H1 (cell line): Measurements from ENCODE around the gene RREB1. TPM values are rescaled to one million over a fixed set of nuclear protein-coding genes. Genes with fewer than 3 reads are reported as not detected.

Experiments
- CTCF ChIA-PET: fragments of 300-600 bp; sonication (Branson Sonifier 250); formaldehyde crosslinking; loops from one replicate; lab custom pipeline; 2021; ENCODE audit not compliant: partially characterized antibody; lab: Charles Lee
- POLR2A ChIA-PET: fragments of 300-600 bp; sonication (Branson Sonifier 250); formaldehyde crosslinking; loops from one replicate; lab custom pipeline; 2021; ENCODE audit warnings: inconsistent platforms; ENCODE audit not compliant: partially characterized antibody; lab: Charles Lee
- DNase-seq, 2 experiments: peaks; one replicate each; pipeline versions ENCODE4 v3.0.0 to v3.0.0-alpha.2; 2010 to 2022; ENCODE audit warnings: low spot score in 2 of 2, low read depth in 1 of 2, mixed read lengths in 1 of 2
- FAIRE-seq: peaks from 2 replicates; lab custom pipeline; 2011; peaks lifted over from hg19 to GRCh38; lab: Jason Lieb, UNC
- H2AFZ ChIP-seq: 2 replicates; pipeline ENCODE4 v1.8.1; 2012; ENCODE audit warnings: low read length, inconsistent platforms
- H2AK5ac ChIP-seq: 2 replicates; pipeline ENCODE4 v1.6.1; 2013; ENCODE audit warnings: low read depth, low read length
- H2BK120ac ChIP-seq: replicated peaks from 2 replicates; pipeline ENCODE3; 2013; ENCODE audit warnings: low read depth, low read length, inconsistent platforms
- H2BK12ac ChIP-seq: 2 replicates; pipeline ENCODE4 v1.6.1; 2013; ENCODE audit warnings: low read depth, low read length
- H2BK15ac ChIP-seq: 2 replicates; pipeline ENCODE4 v1.6.1; 2013; ENCODE audit warnings: low read length
- H2BK20ac ChIP-seq: 2 replicates; pipeline ENCODE4 v1.6.1; 2013; ENCODE audit warnings: low read length
- H2BK5ac ChIP-seq: 2 replicates; pipeline ENCODE4 v1.6.1; 2013; ENCODE audit warnings: low read depth, low read length
- H3K14ac ChIP-seq: 2 replicates; pipeline ENCODE4 v1.6.1; 2013; ENCODE audit warnings: inconsistent platforms; ENCODE audit not compliant: insufficient read length
- H3K18ac ChIP-seq: 2 replicates; pipeline ENCODE4 v1.6.1; 2013; ENCODE audit warnings: low read length; ENCODE audit errors: extremely low read depth
- H3K23ac ChIP-seq: 2 replicates; pipeline ENCODE4 v1.6.1; 2013; ENCODE audit warnings: inconsistent platforms; ENCODE audit not compliant: insufficient read length
- H3K23me2 ChIP-seq: 2 replicates; pipeline ENCODE4 v1.6.1; 2013; ENCODE audit warnings: low read depth, low read length
- H3K27ac ChIP-seq: 2 replicates; pipeline ENCODE4 v1.6.1; 2011; ENCODE audit warnings: low read depth, low read length, inconsistent platforms
- H3K27me3 ChIP-seq, 4 experiments: replicated peaks in 1 of 4; 1 replicate in 1 of 4; 2 replicates in 3 of 4; pipeline versions ENCODE4 v1.6.1 to v1.8.1; 2011 to 2013; ENCODE audit warnings: low read length in 3 of 4, mild to moderate bottlenecking in 3 of 4, inconsistent platforms in 2 of 4, mixed read lengths in 2 of 4, moderate library complexity in 1 of 4; ENCODE audit not compliant: control insufficient read depth in 3 of 4, insufficient read depth in 3 of 4; ENCODE audit errors: extremely low read depth in 1 of 4
- H3K36me3 ChIP-seq, 4 experiments: 2 replicates each; pipeline versions ENCODE4 v1.6.1 to v1.8.1; 2011 to 2013; ENCODE audit warnings: mild to moderate bottlenecking in 4 of 4, low read length in 3 of 4, moderate library complexity in 2 of 4, control low read depth in 1 of 4, inconsistent platforms in 1 of 4; ENCODE audit not compliant: insufficient read depth in 4 of 4, control insufficient read depth in 2 of 4
- H3K4ac ChIP-seq: replicated peaks from 2 replicates; pipeline ENCODE3; 2013; ENCODE audit warnings: low read length, low read depth, mixed read lengths, inconsistent platforms; ENCODE audit not compliant: insufficient read length
- H3K4me1 ChIP-seq, 4 experiments: replicated peaks in 1 of 4; 1 replicate in 1 of 4; 2 replicates in 3 of 4; pipeline versions ENCODE4 v1.6.1 to v1.8.1; 2011 to 2013; ENCODE audit warnings: low read length in 3 of 4, inconsistent platforms in 2 of 4, mixed read lengths in 1 of 4; ENCODE audit not compliant: insufficient read depth in 4 of 4, control insufficient read depth in 3 of 4
- H3K4me2 ChIP-seq, 2 experiments: 2 replicates each; pipeline versions ENCODE4 v1.6.1 to v1.8.1; 2011 to 2013; ENCODE audit warnings: low read depth in 2 of 2, low read length in 2 of 2, control low read depth in 1 of 2, inconsistent platforms in 1 of 2, mild to moderate bottlenecking in 1 of 2; ENCODE audit not compliant: insufficient read depth in 1 of 2
- H3K4me3 ChIP-seq, 4 experiments: fragments of 200-600, 300-600 bp in 1 of 4; sonication (generic), shearing (Covaris generic), sonication (Bioruptor Twin) in 1 of 4; 2 replicates each; pipeline versions ENCODE4 v1.5.1 to v1.8.1; 2011 to 2016; ENCODE audit warnings: low read length in 4 of 4, low read depth in 3 of 4, control low read depth in 2 of 4, inconsistent platforms in 2 of 4, mild to moderate bottlenecking in 2 of 4, mixed read lengths in 1 of 4, moderate library complexity in 1 of 4; ENCODE audit not compliant: insufficient read depth in 2 of 4; ENCODE audit errors: extremely low read depth in 1 of 4
- H3K56ac ChIP-seq: replicated peaks from 2 replicates; pipeline ENCODE3; 2013; ENCODE audit warnings: low read depth, mild to moderate bottlenecking, mixed read lengths, low read length, inconsistent platforms; ENCODE audit not compliant: insufficient read length
- H3K79me1 ChIP-seq: 2 replicates; pipeline ENCODE4 v1.6.1; 2013; ENCODE audit warnings: low read depth, low read length, control low read depth
- H3K79me2 ChIP-seq, 2 experiments: 2 replicates each; pipeline versions ENCODE4 v1.6.1 to v1.8.1; 2012 to 2013; ENCODE audit warnings: low read length in 2 of 2, mild to moderate bottlenecking in 2 of 2, inconsistent platforms in 1 of 2; ENCODE audit not compliant: insufficient read depth in 2 of 2, control insufficient read depth in 1 of 2
- H3K9ac ChIP-seq, 4 experiments: replicated peaks in 1 of 4; 1 replicate in 1 of 4; 2 replicates in 3 of 4; pipeline versions ENCODE4 v1.6.1 to v1.8.1; 2011 to 2013; ENCODE audit warnings: low read depth in 3 of 4, low read length in 3 of 4, control low read depth in 2 of 4, mild to moderate bottlenecking in 2 of 4, moderate library complexity in 2 of 4, inconsistent platforms in 1 of 4; ENCODE audit errors: extremely low read depth in 1 of 4
- H3K9me3 ChIP-seq, 2 experiments: 2 replicates each; pipeline versions ENCODE4 v1.6.1 to v1.8.1; 2012 to 2013; ENCODE audit warnings: mild to moderate bottlenecking in 2 of 2, moderate library complexity in 2 of 2, control low read depth in 1 of 2, inconsistent platforms in 1 of 2, low read depth in 1 of 2, low read length in 1 of 2, mixed read lengths in 1 of 2; ENCODE audit not compliant: insufficient read depth in 2 of 2
- H4K20me1 ChIP-seq, 2 experiments: replicated peaks in 1 of 2; 2 replicates each; pipeline versions ENCODE3 to v1.8.1; 2011 to 2013; ENCODE audit warnings: inconsistent platforms in 2 of 2, low read length in 2 of 2, mild to moderate bottlenecking in 1 of 2; ENCODE audit not compliant: insufficient read depth in 2 of 2, control insufficient read depth in 1 of 2
- H4K5ac ChIP-seq: 2 replicates; pipeline ENCODE4 v1.6.1; 2013; ENCODE audit warnings: low read length, low read depth, mixed read lengths, inconsistent platforms; ENCODE audit not compliant: insufficient read length
- H4K8ac ChIP-seq: 2 replicates; pipeline ENCODE4 v1.8.0; 2013; ENCODE audit warnings: mild to moderate bottlenecking, moderate library complexity, low read length, inconsistent platforms; ENCODE audit not compliant: insufficient read depth; ENCODE audit errors: extremely low read depth
- H4K91ac ChIP-seq: replicated peaks from 2 replicates; pipeline ENCODE3; 2013; ENCODE audit warnings: low read length, mixed read lengths, inconsistent platforms; ENCODE audit not compliant: insufficient read length
- ATF2 ChIP-seq: IDR thresholded peaks from 2 replicates; pipeline ENCODE4 v1.6.1; 2012; ENCODE audit warnings: low read length, inconsistent platforms
- BRCA1 ChIP-seq: IDR thresholded peaks from 2 replicates; pipeline ENCODE4 v1.6.1; 2012; ENCODE audit warnings: low read depth, low read length, improper control_type of control experiment
- CEBPB ChIP-seq: IDR thresholded peaks from 2 replicates; pipeline ENCODE4 v1.6.1; 2012; ENCODE audit warnings: low read depth, low read length
- CTBP2 ChIP-seq: IDR thresholded peaks from 2 replicates; pipeline ENCODE4 v1.7.0; 2011; ENCODE audit warnings: borderline replicate concordance, mild to moderate bottlenecking, moderate library complexity, mixed read lengths, low read length; ENCODE audit not compliant: insufficient read depth, insufficient read length
- JUND ChIP-seq: IDR thresholded peaks from 2 replicates; pipeline ENCODE4 v1.6.1; 2011; ENCODE audit warnings: mild to moderate bottlenecking, improper control_type of control experiment, low read length
- KDM4A ChIP-seq: IDR thresholded peaks from one replicate; pipeline ENCODE4 v1.7.1; 2012; ENCODE audit warnings: low read depth, mild to moderate bottlenecking, moderate library complexity, low read length, inconsistent platforms; ENCODE audit not compliant: severe bottlenecking
- NRF1 ChIP-seq: IDR thresholded peaks from 2 replicates; pipeline ENCODE4 v1.6.1; 2011; ENCODE audit warnings: mild to moderate bottlenecking, low read depth, low read length, improper control_type of control experiment
- SP2 ChIP-seq: IDR thresholded peaks from 2 replicates; pipeline ENCODE4 v1.6.1; 2012; ENCODE audit warnings: mild to moderate bottlenecking, low read length, inconsistent platforms
- TEAD4 ChIP-seq: IDR thresholded peaks from 2 replicates; pipeline ENCODE4 v1.6.1; 2012; ENCODE audit warnings: low read depth, low read length, inconsistent platforms, mixed read lengths
- WGBS, 2 experiments: shearing (Covaris generic) in 1 of 2; methylation state at CpG; one replicate each; pipeline versions ENCODE4 v1.1.6 to v1.1.7; 2013 to 2015; ENCODE audit warnings: low lambda C conversion rate in 2 of 2, mixed read lengths in 2 of 2, inconsistent platforms in 1 of 2, low coverage in 1 of 2, missing lambda C conversion rate in 1 of 2; ENCODE audit not compliant: insufficient replicate concordance in 2 of 2, insufficient coverage in 1 of 2, insufficient read length in 1 of 2; ENCODE audit errors: extremely low coverage in 1 of 2, missing lambda C conversion rate in 1 of 2; 5-methylcytosine and 5-hydroxymethylcytosine counted together
- polyA plus RNA-seq, 7 experiments: library from polyadenylated mRNA; depleted of rRNA in 3 of 7; stranded (reverse) in 5 of 7; unstranded in 2 of 7; fragments of >200 nt in 5 of 7; fragments of 200-250 nt in 2 of 7; gene quantifications; 1 replicate in 5 of 7; 2 replicates in 1 of 7; 4 replicates in 1 of 7; pipeline versions ENCODE4 v1.2.1 to v1.2.3, GENCODE V29; 2011 to 2013; ENCODE audit warnings: missing spikeins in 2 of 7, mixed read lengths in 2 of 7
- total RNA-seq: library from RNA; stranded (reverse); fragmentation: NEBNext Ultra II Directional; extraction: Animal tissue kit (Norgen Biotek cat#: 25700); gene quantifications from 2 replicates; pipeline ENCODE4 v1.2.1, GENCODE V29; 2021

RREB1 gene
- total and polyA plus RNA-seq, 2 of the 8 experiments (the other 6 are each of a cell fraction or from before 2014, with no cell fraction given): 3.9 to 34.7 TPM

GRCh38 chr6:7108196-7108963 is 619 bp downstream of the RREB1 start:
- H2AK5ac ChIP-seq: no peak overlapping the region
- peaks cover 3% of the 10 kb centered on the region; the same call in 1 of the 2 replicates for H3K79me1 ChIP-seq
- H3K14ac ChIP-seq: no peak overlapping the region
- peak overlapping the region; percentile 56; the same call in 1 of the 2 replicates for H2AFZ ChIP-seq
- ChIA-PET CTCF (interaction anchor here (0.9 kb wide), 1 partner anchor 60 kb away, joined by 3 read pairs; no protein-coding TSS in a partner anchor), POLR2A (interaction anchor here (0.7 to 2.7 kb wide), 11 partner anchors 10 to 383 kb away, joined by 3 to 11 read pairs (median 3); no protein-coding TSS in a partner anchor)
- H3K23ac ChIP-seq: no peak overlapping the region
- H3K36me3 ChIP-seq: no peaks in the 10 kb centered on the region
- H3K27ac ChIP-seq: no peak overlapping the region
- H2BK12ac ChIP-seq: no peak overlapping the region; the same call in 1 of the 2 replicates
- peak overlapping the region; percentile 2 to 80 (median 76); a peak in 6 of 7 replicates for H3K9ac ChIP-seq
- peaks cover 7% of the 10 kb centered on the region; the same call in 1 of the 2 replicates for H3K23me2 ChIP-seq
- peaks cover 5 to 40% of the 10 kb centered on the region in 2 experiments; a peak in 3 of 4 replicates for H3K79me2 ChIP-seq
- H2BK15ac ChIP-seq: 0 out of 2 replicates have a peak overlapping the region, but pooled peaks have one; percentile 95
- peak in 1 of 2 experiments; percentile 68 for DNase-seq
- H3K4me1 ChIP-seq: peaks cover 7 to 18% (median 9%) of the 10 kb centered on the region in 4 experiments
- H2BK120ac ChIP-seq: no peak overlapping the region
- peak overlapping the region; percentile 73 to 96 for H3K4me2 ChIP-seq
- peak overlapping the region; percentile 99 for H4K91ac ChIP-seq
- peak overlapping the region; percentile 88 to 100 (median 96) for H3K4me3 ChIP-seq
- peaks cover 0 to 27% (median 12%) of the 10 kb centered on the region in 4 experiments; a peak in 6 of 7 replicates for H3K27me3 ChIP-seq
- no peak overlapping the region for H2BK20ac ChIP-seq
- H3K9me3 ChIP-seq: no peaks in the 10 kb centered on the region
- H4K20me1 ChIP-seq: peaks cover 15 to 19% of the 10 kb centered on the region in 2 experiments
- peak overlapping the region; percentile 93 for H3K4ac ChIP-seq
- FAIRE-seq: no peak
- WGBS, 2 experiments: 0% methylated on average over 13 of the region's 94 CpGs; no CpG with 5 or more reads in 1 of the 2 experiments
- H4K8ac ChIP-seq: peak overlapping the region; percentile 91
- no peak overlapping the region for H3K56ac ChIP-seq
- H3K18ac ChIP-seq: peak overlapping the region; percentile 95
- H2BK5ac ChIP-seq: peak overlapping the region; percentile 88; the same call in 1 of the 2 replicates
- H4K5ac ChIP-seq: no peak overlapping the region
- TF ChIP-seq JUND: no peak
- TF ChIP-seq BRCA1: no peak
- TF ChIP-seq CEBPB: no peak
- no peak for TF ChIP-seq TEAD4
- no peak for TF ChIP-seq SP2
- TF ChIP-seq KDM4A: peak; percentile 73
- TF ChIP-seq NRF1: no peak
- TF ChIP-seq ATF2: no peak
- no peak for TF ChIP-seq CTBP2
